ENCODE data around the gene URGCP. TPM values are rescaled to one million over a fixed set of nuclear protein-coding genes. Genes with fewer than 3 reads are reported as not detected.
A peak's percentile ranks its signal among the peaks of the same experiment; 100 is the strongest.

The URGCP gene
- 10 to 100 TPM; 18.8 to 19.4 TPM for total RNA-seq

- ChIA-PET CTCF (no interaction called here), POLR2A (interaction anchor here (0.8 kb wide), 1 partner anchor 158 kb away, joined by 3 read pairs; no protein-coding TSS in a partner anchor)
- DNase-seq, result peak; percentile 61
- ATAC-seq, result peak; percentile 86
- Mint-ChIP-seq H3K36me3 (ENCODE audit: low read depth) (peaks cover 3% of the 10 kb centered on the region), H3K27ac (peak within 1 kb of the TSS; percentile 96), H3K4me3 (peak within 1 kb of the TSS; percentile 90), H3K4me1 (ENCODE audit: low read depth) (peaks cover 33% of the 10 kb centered on the region), H3K27me3 (no peaks in the 10 kb centered on the region), H3K9me3 (no peaks in the 10 kb centered on the region)
- no peak for TF ChIP-seq CTCF (IDR thresholded peaks at IDR 0.05)
- intact Hi-C loops (cut with micrococcal nuclease), result no loop called here
Observed at GRCh38 chr7:43906331-43907010, at the start of gene URGCP. TSS of gene URGCP (minus strand) at chr7:43906596. CDS start at chr7:43906575, 21 bp downstream.

- no peaks in the 10 kb centered on the region for H3K9me3 Mint-ChIP-seq
- DNase-seq (no peak), ATAC-seq (no peak)
- no peaks in the 10 kb centered on the region for H3K27me3 Mint-ChIP-seq
- H3K27ac Mint-ChIP-seq, result no peak overlapping the region
- peaks cover 7% of the 10 kb centered on the region for H3K4me1 Mint-ChIP-seq (ENCODE audit: low read depth)
- peaks cover 5% of the 10 kb centered on the region for H3K36me3 Mint-ChIP-seq (ENCODE audit: low read depth)
- CTCF ChIA-PET, result no interaction called here
- H3K4me3 Mint-ChIP-seq, result no peak overlapping the region
- intact Hi-C loops (cut with micrococcal nuclease), result no loop called here
- POLR2A ChIA-PET, result no interaction called here
- no peak for TF ChIP-seq CTCF (IDR thresholded peaks at IDR 0.05)
Observed at GRCh38 chr7:43956027-43956426, 49.6 kb upstream of the URGCP start.

- DNase-seq (peak; percentile 50), ATAC-seq (peak; percentile 62)
- peaks cover 10% of the 10 kb centered on the region for H3K36me3 Mint-ChIP-seq (ENCODE audit: low read depth)
- H3K4me3 Mint-ChIP-seq, result no peak overlapping the region
- TF ChIP-seq CTCF (IDR thresholded peaks at IDR 0.05), result no peak
- intact Hi-C loops (cut with micrococcal nuclease), result no loop called here
- ChIA-PET POLR2A (interaction anchor here (0.6 to 1.4 kb wide), 2 partner anchors 10 to 67 kb away, joined by 3 read pairs; no protein-coding TSS in a partner anchor), CTCF (interaction anchor here (1.0 kb wide), 1 partner anchor 21 kb away, joined by 4 read pairs; no protein-coding TSS in a partner anchor)
- H3K9me3 Mint-ChIP-seq, result no peaks in the 10 kb centered on the region
- peaks cover 7% of the 10 kb centered on the region for H3K4me1 Mint-ChIP-seq (ENCODE audit: low read depth)
- no peaks in the 10 kb centered on the region for H3K27me3 Mint-ChIP-seq
- H3K27ac Mint-ChIP-seq, result no peak overlapping the region
Observed at GRCh38 chr7:43954524-43955228, 48.3 kb upstream of the URGCP start.

GRCh38 chr7:43953071-43953470 lies 46.7 kb upstream of the URGCP start:
- no peak overlapping the region for H3K27ac Mint-ChIP-seq
- intact Hi-C loops (cut with micrococcal nuclease), result no loop called here
- ChIA-PET POLR2A (interaction anchor here (0.6 kb wide), 1 partner anchor 10 kb away, joined by 3 read pairs; no protein-coding TSS in a partner anchor), CTCF (no interaction called here)
- no peak overlapping the region for H3K4me3 Mint-ChIP-seq
- DNase-seq, result no peak
- ATAC-seq, result no peak
- peaks cover 14% of the 10 kb centered on the region for H3K36me3 Mint-ChIP-seq (ENCODE audit: low read depth)
- no peaks in the 10 kb centered on the region for H3K27me3 Mint-ChIP-seq
- peaks cover 7% of the 10 kb centered on the region for H3K4me1 Mint-ChIP-seq (ENCODE audit: low read depth)
- no peak for TF ChIP-seq CTCF (IDR thresholded peaks at IDR 0.05)
- H3K9me3 Mint-ChIP-seq, result no peaks in the 10 kb centered on the region

GRCh38 chr7:43952028-43952427 lies 45.6 kb upstream of the URGCP start:
- peaks cover 7% of the 10 kb centered on the region for H3K4me1 Mint-ChIP-seq (ENCODE audit: low read depth)
- ChIA-PET POLR2A (no interaction called here), CTCF (no interaction called here)
- no peaks in the 10 kb centered on the region for H3K27me3 Mint-ChIP-seq
- no peak overlapping the region for H3K4me3 Mint-ChIP-seq
- DNase-seq, result no peak
- no peak for TF ChIP-seq CTCF (IDR thresholded peaks at IDR 0.05)
- H3K27ac Mint-ChIP-seq, result peak overlapping the region; percentile 30
- H3K36me3 Mint-ChIP-seq (ENCODE audit: low read depth), result peaks cover 23% of the 10 kb centered on the region
- no peak for ATAC-seq
- H3K9me3 Mint-ChIP-seq, result no peaks in the 10 kb centered on the region
- intact Hi-C loops (cut with micrococcal nuclease), result no loop called here
